Measurements from ENCODE around the gene CHCHD3.

- no peak for TF ChIP-seq CTCF (conservative IDR thresholded peaks at IDR 0.05)
- no peak for TF ChIP-seq EZH2 (IDR thresholded peaks at IDR 0.05; ENCODE audit: low read depth)
Measured at GRCh38 chr7:132865366-132866143, 216.3 kb downstream of the CHCHD3 start.

All from PC-9 (cell line).